Hematopoietic multipotent progenitor cell (in vitro differentiated cells): ENCODE measurements around the gene NPTXR. TPM values are rescaled to one million over a fixed set of nuclear protein-coding genes. Genes with fewer than 3 reads are reported as not detected.
A peak's percentile ranks its signal among the peaks of the same experiment; 100 is the strongest.

Experiments used
- DNase-seq, 3 donors: peaks; one replicate each; pipeline ENCODE4 v3.0.0-alpha.2; 2011 to 2015; ENCODE audit warnings: low read depth in 2 of 3, low spot score in 2 of 3
- total RNA-seq: library from RNA; depleted of rRNA; stranded (reverse); fragments of >200 nt; gene quantifications from one replicate; pipeline ENCODE4 v1.2.3, GENCODE V29; 2012

The NPTXR gene
- 0.27 TPM for total RNA-seq

GRCh38 chr22:38843657-38844314, at the start of gene NPTXR:
NPTXR (minus strand) TSS chr22:38844028.
- DNase-seq, result peak in 2 of 3 donors; percentile 50 to 51

GRCh38 chr22:38891256-38891655, 47.4 kb upstream of the NPTXR start:
- no peak for DNase-seq

GRCh38 chr22:38890377-38890776, 46.5 kb upstream of the NPTXR start:
- DNase-seq, result no peak

- DNase-seq, result no peak
These were observed 42.5 kb upstream of the NPTXR start for GRCh38 chr22:38886333-38886732.

- no peak for DNase-seq
These were observed 39.3 kb upstream of the NPTXR start for GRCh38 chr22:38882972-38883622.

GRCh38 chr22:38881997-38882879, 38.4 kb upstream of the NPTXR start:
- no peak for DNase-seq

GRCh38 chr22:38881464-38881871, 37.6 kb upstream of the NPTXR start:
- no peak for DNase-seq

GRCh38 chr22:38879961-38880360, 36.1 kb upstream of the NPTXR start:
- no peak for DNase-seq

GRCh38 chr22:38879108-38879729, 35.4 kb upstream of the NPTXR start:
- no peak for DNase-seq

GRCh38 chr22:38878001-38878400, 34.2 kb upstream of the NPTXR start:
- DNase-seq, result no peak

GRCh38 chr22:38874529-38875222, 30.8 kb upstream of the NPTXR start:
- no peak for DNase-seq

- DNase-seq, result peak in 1 of 3 donors; percentile 24
These were observed 29.9 kb upstream of the NPTXR start for GRCh38 chr22:38873469-38874411.

GRCh38 chr22:38872831-38873248, 29.0 kb upstream of the NPTXR start:
- peak in 2 of 3 donors; percentile 16 to 22 for DNase-seq

GRCh38 chr22:38872172-38872830, 28.5 kb upstream of the NPTXR start, which contains the start of gene CBX6:
CBX6 (minus strand) TSS chr22:38872216; CDS start chr22:38872190, 26 bp downstream.
- peak; percentile 86 to 95 (median 95) for DNase-seq

GRCh38 chr22:38871360-38872171, 27.7 kb upstream of the NPTXR start:
- DNase-seq, result peak in 2 of 3 donors; percentile 18

- no peak for DNase-seq
These were observed 27.0 kb upstream of the NPTXR start for GRCh38 chr22:38870791-38871359.

- DNase-seq, result peak; percentile 64 to 87 (median 81)
These were observed 26.5 kb upstream of the NPTXR start for GRCh38 chr22:38870312-38870741.
